Tibial nerve (tissue), 4 donors: ENCODE measurements around the gene DOK6.

Source experiments
- CTCF ChIP-seq, 5 experiments: fragments of 200-600 bp in 3 of 5; fragments of 450-650 bp in 2 of 5; sonication (generic) in 3 of 5; IDR thresholded peaks; one replicate each; pipeline ENCODE4 v1.5.1; 2016 to 2019; ENCODE audit warnings: antibody characterized with exemption in 5 of 5, mild to moderate bottlenecking in 3 of 5, moderate library complexity in 2 of 5
- EP300 ChIP-seq, 2 donors: sonication (generic); formaldehyde crosslinking; IDR thresholded peaks; one replicate each; pipeline ENCODE4 v1.6.1; 2017; ENCODE audit warnings: antibody characterized with exemption in 2 of 2, mild to moderate bottlenecking in 1 of 2

- TF ChIP-seq EP300 (IDR thresholded peaks at IDR 0.05) (no peak), CTCF (IDR thresholded peaks at IDR 0.05) (no peak)
Measured at GRCh38 chr18:69402533-69402989, 1.9 kb downstream of the DOK6 start.
